ENCODE data around the gene UGT1A9.
A peak's percentile ranks its signal among the peaks of the same experiment; 100 is the strongest.
"Not testable (repeated sequence)": the region's sequence is repeated elsewhere in the genome, so short reads cannot be mapped to it uniquely, and the experiment has no call there.

Gene UGT1A9

GRCh38 chr2:233689501-233689900, 17.8 kb downstream of the UGT1A9 start:
- no peak overlapping the region for H3K4me3 ChIP-seq
- no peaks in the 10 kb centered on the region for H3K9me3 ChIP-seq (replicated peaks in 1 of 11)
- no peaks in the 10 kb centered on the region for H4K20me1 ChIP-seq
- peaks cover 0 to 5% (median 0%) of the 10 kb centered on the region in 10 experiments; a peak in 2 of 20 replicates for H3K4me1 ChIP-seq
- no peak for TF ChIP-seq Cebpa-rat (IDR thresholded peaks at IDR 0.05)
- no peaks in the 10 kb centered on the region for H3K27me3 ChIP-seq
- no peak overlapping the region for H3K9ac ChIP-seq
- no peak overlapping the region for H3K4me2 ChIP-seq
- no peaks in the 10 kb centered on the region for H3K36me3 ChIP-seq
- H3K27ac ChIP-seq, result no peak overlapping the region

- Histone ChIP-seq H4K20me1 (no peaks in the 10 kb centered on the region), H3K9me3 (replicated peaks in 1 of 11) (no peaks in the 10 kb centered on the region), H3K27me3 (no peaks in the 10 kb centered on the region), H3K4me1 (peaks cover 0 to 5% (median 0%) of the 10 kb centered on the region in 10 experiments; a peak in 2 of 20 replicates), H3K36me3 (no peaks in the 10 kb centered on the region), H3K4me3 (no peak overlapping the region), H3K9ac (no peak overlapping the region), H3K27ac (no peak overlapping the region), H3K4me2 (no peak overlapping the region)
- TF ChIP-seq Cebpa-rat (IDR thresholded peaks at IDR 0.05), result no peak
Measured at GRCh38 chr2:233690444-233690843, 18.7 kb downstream of the UGT1A9 start.

GRCh38 chr2:233691443-233692433, 20.0 kb downstream of the UGT1A9 start:
- Histone ChIP-seq H3K36me3 (no peaks in the 10 kb centered on the region), H3K4me2 (no peak overlapping the region; a peak in 1 of 22 replicates), H3K9me3 (replicated peaks in 1 of 11) (no peaks in the 10 kb centered on the region), H3K27ac (no peak overlapping the region), H3K27me3 (no peaks in the 10 kb centered on the region), H3K9ac (no peak overlapping the region), H3K4me1 (peaks cover 0 to 5% (median 0%) of the 10 kb centered on the region in 10 experiments; a peak in 2 of 20 replicates), H3K4me3 (no peak overlapping the region), H4K20me1 (no peaks in the 10 kb centered on the region)
- TF ChIP-seq Cebpa-rat (IDR thresholded peaks at IDR 0.05), result no peak

- Histone ChIP-seq H3K4me3 (no peak within 1 kb of the TSS), H3K36me3 (no peaks in the 10 kb centered on the region), H3K4me2 (no peak within 1 kb of the TSS), H3K27ac (no peak within 1 kb of the TSS), H3K9ac (no peak within 1 kb of the TSS), H4K20me1 (no peaks in the 10 kb centered on the region), H3K27me3 (no peaks in the 10 kb centered on the region), H3K9me3 (replicated peaks in 1 of 11) (no peaks in the 10 kb centered on the region), H3K4me1 (peaks cover 0 to 5% (median 0%) of the 10 kb centered on the region in 10 experiments; a peak in 2 of 20 replicates)
- no peak for TF ChIP-seq Cebpa-rat (IDR thresholded peaks at IDR 0.05)
Measured at GRCh38 chr2:233692648-233693047, 20.9 kb downstream of the UGT1A9 start, which contains the start of gene UGT1A6. TSS of gene UGT1A6 (plus strand) at chr2:233692890. CDS start at chr2:233693005, 115 bp downstream.

GRCh38 chr2:233693963-233694362, 22.3 kb downstream of the UGT1A9 start:
- Histone ChIP-seq H4K20me1 (no peaks in the 10 kb centered on the region), H3K36me3 (no peaks in the 10 kb centered on the region), H3K9ac (no peak overlapping the region), H3K9me3 (replicated peaks in 1 of 11) (no peaks in the 10 kb centered on the region), H3K4me1 (peaks cover 0 to 5% (median 0%) of the 10 kb centered on the region in 10 experiments; a peak in 2 of 20 replicates), H3K4me2 (no peak overlapping the region), H3K27ac (no peak overlapping the region), H3K27me3 (no peaks in the 10 kb centered on the region), H3K4me3 (no peak overlapping the region)
- TF ChIP-seq Cebpa-rat (IDR thresholded peaks at IDR 0.05), result no peak

GRCh38 chr2:233698740-233699139, 27.0 kb downstream of the UGT1A9 start:
- Histone ChIP-seq H3K4me3 (no peak overlapping the region), H3K4me2 (no peak overlapping the region), H3K36me3 (no peaks in the 10 kb centered on the region), H3K4me1 (peaks cover 0 to 7% (median 0%) of the 10 kb centered on the region in 10 experiments; a peak in 3 of 20 replicates), H3K27me3 (no peaks in the 10 kb centered on the region), H4K20me1 (no peaks in the 10 kb centered on the region), H3K9me3 (replicated peaks in 1 of 11) (peaks cover 0 to 2% (median under 1%) of the 10 kb centered on the region in 11 experiments; a peak in 6 of 22 replicates), H3K27ac (no peak overlapping the region; a peak in 1 of 22 replicates), H3K9ac (no peak overlapping the region)
- TF ChIP-seq Cebpa-rat (IDR thresholded peaks at IDR 0.05), result no peak

DNA sequence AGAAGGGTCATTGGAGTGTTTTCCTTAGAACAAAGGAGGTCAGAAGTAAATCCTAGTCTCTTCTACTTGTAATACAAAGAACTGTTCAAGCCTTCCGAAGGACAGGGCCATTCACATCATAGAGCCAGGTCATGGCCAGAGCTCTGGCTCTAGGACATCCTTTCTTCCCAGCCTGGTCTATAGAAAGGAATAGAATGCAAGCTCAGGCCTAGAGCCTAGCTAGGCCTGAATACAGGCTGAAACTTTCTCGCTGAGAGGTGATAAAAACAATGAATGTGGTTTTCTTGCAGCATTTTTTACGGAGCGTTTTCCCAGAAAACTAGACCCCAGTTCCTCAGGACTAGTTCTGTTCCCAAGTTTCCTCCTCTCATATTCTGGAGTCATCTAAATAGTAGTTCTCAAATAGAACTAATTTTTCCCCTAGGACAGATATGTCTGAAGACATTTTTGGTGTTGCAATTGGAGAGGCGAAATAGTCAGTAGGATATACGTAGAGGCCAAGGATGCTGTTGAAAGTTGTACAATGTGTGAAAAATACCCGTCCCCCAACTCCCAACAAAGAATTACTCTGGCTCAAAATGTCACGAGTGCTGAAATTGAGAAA, 27.8 kb downstream of the UGT1A9 start:
- peak overlapping the region in 7 of 11 experiments; percentile 8 to 57 (median 47); a peak in 7 of 22 replicates for H3K27ac ChIP-seq
- no peaks in the 10 kb centered on the region for H4K20me1 ChIP-seq
- no peak overlapping the region for H3K4me3 ChIP-seq
- peaks cover 0 to 6% (median 4%) of the 10 kb centered on the region in 11 experiments; a peak in 7 of 22 replicates for H3K9me3 ChIP-seq (replicated peaks in 1 of 11)
- no peaks in the 10 kb centered on the region for H3K27me3 ChIP-seq
- H3K9ac ChIP-seq, result no peak overlapping the region; a peak in 1 of 22 replicates
- TF ChIP-seq Cebpa-rat (IDR thresholded peaks at IDR 0.05), result no peak
- H3K36me3 ChIP-seq, result no peaks in the 10 kb centered on the region
- H3K4me2 ChIP-seq, result peak overlapping the region in 2 of 11 experiments; percentile 24 to 37; a peak in 2 of 22 replicates
- H3K4me1 ChIP-seq, result peaks cover 0 to 7% (median 0%) of the 10 kb centered on the region in 10 experiments; a peak in 3 of 20 replicates

- Histone ChIP-seq H3K4me3 (no peak overlapping the region), H3K27ac (peak overlapping the region in 7 of 11 experiments; percentile 8 to 57 (median 47); a peak in 7 of 22 replicates), H3K36me3 (no peaks in the 10 kb centered on the region), H3K9ac (no peak overlapping the region; a peak in 2 of 22 replicates), H3K4me2 (peak overlapping the region in 2 of 11 experiments; percentile 24 to 37; a peak in 2 of 22 replicates), H3K9me3 (replicated peaks in 1 of 11) (peaks cover 0 to 6% (median 4%) of the 10 kb centered on the region in 11 experiments; a peak in 7 of 22 replicates), H4K20me1 (no peaks in the 10 kb centered on the region), H3K27me3 (no peaks in the 10 kb centered on the region), H3K4me1 (peaks cover 0 to 7% (median 0%) of the 10 kb centered on the region in 10 experiments; a peak in 3 of 20 replicates)
- TF ChIP-seq Cebpa-rat (IDR thresholded peaks at IDR 0.05), result no peak
Measured at GRCh38 chr2:233700028-233700635, 28.4 kb downstream of the UGT1A9 start.

- not testable (repeated sequence) for H4K20me1 ChIP-seq; H3K4me2 ChIP-seq; H3K9ac ChIP-seq; H3K9me3 ChIP-seq (replicated peaks in 1 of 11); H3K4me1 ChIP-seq; H3K27me3 ChIP-seq; H3K27ac ChIP-seq; H3K4me3 ChIP-seq; H3K36me3 ChIP-seq
Measured at GRCh38 chr2:233700842-233701241, 29.1 kb downstream of the UGT1A9 start.

Data from BLaER1 treated with 17β-estradiol and CSF1 and Interleukin-3, amounts not matched to agents 10 nM and 100 nM (cell line).